Thyroid gland (tissue), 4 donors: ENCODE results near the gene UROC1. TPM values are rescaled to one million over a fixed set of nuclear protein-coding genes. Genes with fewer than 3 reads are reported as not detected.

Experiments used
- DNase-seq, 2 donors: peaks; one replicate each; pipeline ENCODE4 v3.0.0-alpha.2; 2019
- H3K27ac ChIP-seq, 3 donors: fragments of 200-600 bp; sonication (generic); 1 replicate in 2 of 3; 2 replicates in 1 of 3; pipeline ENCODE4 v1.5.1; 2016 to 2019; ENCODE audit warnings: mild to moderate bottlenecking in 1 of 3, moderate library complexity in 1 of 3
- H3K27me3 ChIP-seq: fragments of 200-600 bp; sonication (generic); one replicate; pipeline ENCODE4 v1.5.1; 2019
- H3K36me3 ChIP-seq, 2 donors: fragments of 200-600 bp; sonication (generic); one replicate each; pipeline ENCODE4 v1.5.1; 2016 to 2019
- H3K4me1 ChIP-seq, 2 donors: fragments of 200-600 bp; sonication (generic); one replicate each; pipeline ENCODE4 v1.5.1; 2017 to 2019
- H3K4me3 ChIP-seq, 3 donors: fragments of 200-600 bp; sonication (generic); replicated peaks in 1 of 3; 1 replicate in 2 of 3; 2 replicates in 1 of 3; pipeline ENCODE4 v1.5.1; 2016; ENCODE audit warnings: mild to moderate bottlenecking in 1 of 3
- H3K9me3 ChIP-seq: fragments of 200-600 bp; sonication (generic); one replicate; pipeline ENCODE4 v1.5.1; 2017
- POLR2A ChIP-seq, 2 donors: fragments of 450-650 bp; IDR thresholded peaks; one replicate each; pipeline ENCODE4 v1.6.1; 2017; ENCODE audit warnings: antibody characterized with exemption in 2 of 2, mild to moderate bottlenecking in 2 of 2, moderate library complexity in 1 of 2
- WGBS, 2 donors: methylation state at CpG; one replicate each; pipeline ENCODE4 v1.1.5; 2017; 5-methylcytosine and 5-hydroxymethylcytosine counted together
- intact Hi-C: fragments of 100-400 bp; cut with DNase I; formaldehyde crosslinking; loops from one replicate; pipeline ENCODE4 v1.15.1; 2023
- total RNA-seq, 4 donors: library from RNA; depleted of rRNA; stranded (reverse); fragments of >200 nt; gene quantifications; one replicate each; pipeline ENCODE4 v1.2.3, GENCODE V29; 2016
- TF ChIP-seq, protein P1 (sequence below), 6 experiments: fragments of 200-600 bp in 3 of 6; fragments of 450-650 bp in 3 of 6; sonication (generic) in 3 of 6; IDR thresholded peaks; one replicate each; pipeline ENCODE4 v1.5.1; 2016 to 2019; ENCODE audit warnings: antibody characterized with exemption in 6 of 6, mild to moderate bottlenecking in 2 of 6, inconsistent platforms in 1 of 6, moderate library complexity in 1 of 6

Gene UROC1
- total RNA-seq, 4 donors from 2014 or later: not detected

GRCh38 chr3:126476166-126477060, 41.2 kb downstream of the UROC1 start:
- WGBS, 2 donors: 18 to 23% methylated on average over 20 to 36 of the region's 66 CpGs
- intact Hi-C loops: loop anchor here (10.0 kb wide), 1 partner anchor 212 kb away; no protein-coding TSS in a partner anchor
- Histone ChIP-seq H3K27ac (peak overlapping the region; percentile 20 to 86 (median 74)), H3K36me3 (peaks cover under 1 to 2% of the 10 kb centered on the region in 2 donors), H3K27me3 (no peaks in the 10 kb centered on the region), H3K9me3 (no peaks in the 10 kb centered on the region), H3K4me3 (peak overlapping the region; percentile 8 to 61 (median 37)), H3K4me1 (peaks cover 31 to 34% of the 10 kb centered on the region in 2 donors)
- no peak for TF ChIP-seq POLR2A (IDR thresholded peaks at IDR 0.05)
- TF ChIP-seq, protein P1, sequence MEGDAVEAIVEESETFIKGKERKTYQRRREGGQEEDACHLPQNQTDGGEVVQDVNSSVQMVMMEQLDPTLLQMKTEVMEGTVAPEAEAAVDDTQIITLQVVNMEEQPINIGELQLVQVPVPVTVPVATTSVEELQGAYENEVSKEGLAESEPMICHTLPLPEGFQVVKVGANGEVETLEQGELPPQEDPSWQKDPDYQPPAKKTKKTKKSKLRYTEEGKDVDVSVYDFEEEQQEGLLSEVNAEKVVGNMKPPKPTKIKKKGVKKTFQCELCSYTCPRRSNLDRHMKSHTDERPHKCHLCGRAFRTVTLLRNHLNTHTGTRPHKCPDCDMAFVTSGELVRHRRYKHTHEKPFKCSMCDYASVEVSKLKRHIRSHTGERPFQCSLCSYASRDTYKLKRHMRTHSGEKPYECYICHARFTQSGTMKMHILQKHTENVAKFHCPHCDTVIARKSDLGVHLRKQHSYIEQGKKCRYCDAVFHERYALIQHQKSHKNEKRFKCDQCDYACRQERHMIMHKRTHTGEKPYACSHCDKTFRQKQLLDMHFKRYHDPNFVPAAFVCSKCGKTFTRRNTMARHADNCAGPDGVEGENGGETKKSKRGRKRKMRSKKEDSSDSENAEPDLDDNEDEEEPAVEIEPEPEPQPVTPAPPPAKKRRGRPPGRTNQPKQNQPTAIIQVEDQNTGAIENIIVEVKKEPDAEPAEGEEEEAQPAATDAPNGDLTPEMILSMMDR (IDR thresholded peaks at IDR 0.05): no peak
- peak in 1 of 2 donors; percentile 68 for DNase-seq

DNA sequence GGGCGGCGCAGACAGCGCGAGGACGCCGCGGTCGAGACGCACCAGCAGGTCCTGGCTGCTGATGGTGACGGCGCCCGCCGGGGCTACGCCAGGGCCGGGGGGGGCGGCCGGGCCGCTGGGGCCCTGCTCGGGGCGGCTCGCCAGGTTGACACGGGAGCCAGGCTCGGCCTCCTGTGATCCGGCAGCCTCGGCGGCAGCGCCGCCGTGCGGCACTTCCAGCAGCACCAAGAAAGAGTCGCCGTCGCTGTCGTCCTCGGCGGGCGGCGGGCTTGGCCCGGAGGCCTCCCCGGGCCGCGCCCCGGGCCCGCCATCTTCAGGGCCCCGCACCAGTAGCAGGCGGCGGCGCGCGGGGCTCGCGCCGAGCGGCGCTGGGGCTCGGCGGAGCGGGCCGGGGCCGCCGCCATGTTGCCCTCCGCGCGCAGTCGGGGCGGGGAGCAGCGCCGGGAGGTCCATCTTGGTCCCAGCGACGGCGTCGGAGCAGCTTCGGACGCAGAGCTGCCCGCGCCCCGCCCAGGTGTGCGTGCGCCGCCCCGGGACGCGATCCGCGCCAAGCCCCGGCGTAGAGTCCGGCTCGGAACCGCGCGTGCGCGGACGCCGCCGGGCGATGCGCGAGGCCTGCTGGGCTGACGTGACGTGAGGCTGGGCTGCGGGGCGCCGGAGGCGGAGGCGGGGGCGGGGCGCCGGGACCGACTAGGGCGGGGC, 42.0 kb downstream of the UROC1 start, which contains the start of gene ZXDC:
ZXDC (minus strand) TSS at position 479 of the 702 bp plus-strand sequence; CDS start at position 453, 26 bp downstream.
- Histone ChIP-seq H3K4me1 (peaks cover 31 to 34% of the 10 kb centered on the region in 2 donors), H3K4me3 (peak within 1 kb of the TSS; percentile 37 to 61 (median 60)), H3K9me3 (no peaks in the 10 kb centered on the region), H3K36me3 (peaks cover 9 to 10% of the 10 kb centered on the region in 2 donors), H3K27ac (peak within 1 kb of the TSS; percentile 56 to 90 (median 85)), H3K27me3 (no peaks in the 10 kb centered on the region)
- peak; percentile 96 for DNase-seq
- TF ChIP-seq POLR2A (IDR thresholded peaks at IDR 0.05): peak; percentile 87 to 93
- TF ChIP-seq, protein P1 (IDR thresholded peaks at IDR 0.05): peak in 3 of 6 experiments; percentile 32 to 51 (median 50)
- intact Hi-C loops: loop anchor here (10.0 kb wide), 1 partner anchor 211 kb away; no protein-coding TSS in a partner anchor
- WGBS, 2 donors: 0% methylated on average over 9 of the region's 112 CpGs; no CpG with 5 or more reads in 1 of the 2 donors

DNA sequence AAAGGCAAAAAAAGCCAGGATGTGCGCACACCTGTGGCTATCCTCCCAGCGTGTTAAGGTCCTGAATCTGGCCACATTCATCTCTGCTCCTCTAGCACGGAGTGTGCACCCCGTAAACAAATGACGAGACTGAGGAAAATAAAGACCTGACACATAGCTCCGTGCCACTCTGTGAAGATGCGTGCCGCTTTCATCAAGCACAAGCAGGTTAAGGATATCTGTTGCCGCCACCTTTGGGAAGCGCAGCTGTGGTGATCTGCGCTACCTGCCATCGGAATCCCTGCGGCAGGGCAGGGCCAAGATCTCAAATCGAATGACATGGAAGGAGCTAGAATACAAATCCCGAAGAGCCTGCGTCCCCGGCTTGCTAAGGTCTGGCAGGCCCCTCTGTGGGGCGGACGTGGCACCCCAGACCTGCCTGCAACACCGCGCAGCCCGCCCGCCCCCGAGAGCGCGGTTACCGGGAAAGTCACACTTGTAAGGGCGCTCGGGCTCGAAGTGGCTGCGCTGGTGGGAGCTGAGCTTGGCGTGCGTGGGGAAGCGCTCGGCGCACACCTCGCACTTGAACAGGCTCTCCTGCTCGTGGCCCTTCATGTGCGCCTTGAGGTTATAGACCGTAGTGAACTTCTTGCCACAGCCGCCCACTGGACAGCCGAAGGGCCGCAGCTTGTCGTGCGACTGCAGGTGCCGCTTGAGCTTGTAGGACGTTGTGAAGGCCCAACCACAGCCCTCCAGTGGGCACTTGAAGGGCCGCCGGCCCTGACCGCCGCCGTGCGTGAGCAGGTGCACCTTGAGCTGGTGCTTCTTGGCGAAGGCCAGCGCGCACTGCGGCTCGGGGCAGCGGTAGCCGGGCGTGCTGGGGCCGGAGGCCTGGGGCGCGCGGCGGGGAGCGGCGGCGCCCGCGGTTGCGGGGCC, 42.8 kb downstream of the UROC1 start:
- peak; percentile 78 to 82 for DNase-seq
- intact Hi-C loops: loop anchor here (10.0 kb wide), 1 partner anchor 210 kb away; no protein-coding TSS in a partner anchor
- Histone ChIP-seq H3K4me1 (peaks cover 31 to 34% of the 10 kb centered on the region in 2 donors), H3K4me3 (peak overlapping the region in 2 of 3 donors; percentile 57 to 60), H3K27ac (peak overlapping the region; percentile 38 to 90 (median 85)), H3K9me3 (no peaks in the 10 kb centered on the region), H3K36me3 (peaks cover 17 to 18% of the 10 kb centered on the region in 2 donors), H3K27me3 (no peaks in the 10 kb centered on the region)
- TF ChIP-seq, protein P1 (IDR thresholded peaks at IDR 0.05): peak in 2 of 6 experiments; percentile 15 to 17
- TF ChIP-seq POLR2A (IDR thresholded peaks at IDR 0.05): peak in 1 of 2 donors; percentile 1
- 19 to 37% methylated on average over 14 to 26 of the region's 72 CpGs for WGBS, 2 donors

DNA sequence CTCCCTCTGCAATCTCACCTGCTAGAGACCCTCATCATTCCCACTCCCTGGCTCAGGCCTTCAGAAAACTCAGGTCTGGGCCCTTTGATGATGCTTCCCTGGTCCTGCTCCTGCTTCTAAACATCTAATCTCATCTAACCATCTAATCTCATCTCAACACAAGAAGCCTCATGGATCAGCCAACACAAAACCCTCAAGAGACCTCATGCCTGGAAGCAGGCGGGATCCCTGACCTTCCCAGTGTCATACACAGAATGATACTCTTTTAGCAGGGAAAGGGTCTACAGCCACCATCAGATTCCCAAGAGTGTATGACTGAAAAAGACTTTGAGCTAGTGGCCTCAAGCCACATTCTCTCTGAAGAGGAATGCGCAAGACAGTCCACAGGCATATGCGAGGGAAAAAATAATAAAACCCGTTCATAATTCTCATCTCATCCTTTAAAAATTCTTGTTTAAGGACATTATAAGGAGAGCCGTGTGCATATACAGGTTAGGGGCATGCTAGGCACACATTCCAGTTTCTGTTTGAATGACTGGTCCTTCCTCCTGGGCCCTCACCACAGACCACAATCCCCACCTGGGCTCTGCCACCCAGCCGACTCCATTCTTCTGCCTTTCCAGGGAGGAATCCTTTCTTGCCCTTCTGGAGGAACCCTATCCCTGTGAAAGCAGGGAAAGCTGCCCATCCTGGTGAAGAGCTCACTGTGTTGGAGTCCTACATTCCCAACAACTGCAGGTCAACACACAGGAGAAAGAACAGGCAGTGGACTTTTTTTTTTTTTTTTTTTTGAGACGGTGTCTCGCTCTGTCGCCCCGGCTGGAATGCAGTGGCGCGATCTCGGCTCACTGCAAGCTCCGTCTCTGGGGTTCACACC, 44.0 kb downstream of the UROC1 start:
- no peak for DNase-seq
- H3K9me3 ChIP-seq: no peaks in the 10 kb centered on the region
- intact Hi-C loops: loop anchor here (10.0 kb wide), 1 partner anchor 209 kb away; no protein-coding TSS in a partner anchor
- no peak overlapping the region for H3K27ac ChIP-seq
- TF ChIP-seq, protein P1 (IDR thresholded peaks at IDR 0.05): no peak
- no peak for TF ChIP-seq POLR2A (IDR thresholded peaks at IDR 0.05)
- peaks cover 34 to 35% of the 10 kb centered on the region in 2 donors for H3K4me1 ChIP-seq
- H3K27me3 ChIP-seq: no peaks in the 10 kb centered on the region
- 68 to 73% methylated on average over 7 to 14 of the region's 14 CpGs for WGBS, 2 donors
- peak overlapping the region in 1 of 3 donors; percentile 57 for H3K4me3 ChIP-seq
- H3K36me3 ChIP-seq: peaks cover 28 to 30% of the 10 kb centered on the region in 2 donors
